Neural crest cell (in vitro differentiated cells): ENCODE measurements around the gene MROH9. TPM values are rescaled to one million over a fixed set of nuclear protein-coding genes. Genes with fewer than 3 reads are reported as not detected.
A peak's percentile ranks its signal among the peaks of the same experiment; 100 is the strongest.
"Not testable (repeated sequence)": the region's sequence is repeated elsewhere in the genome, so short reads cannot be mapped to it uniquely, and the experiment has no call there.

Source experiments
- DNase-seq: peaks from one replicate; pipeline ENCODE4 v3.0.0; 2021; ENCODE audit warnings: low read depth, mixed read lengths, low spot score
- H3K27ac Mint-ChIP-seq: one replicate; pipeline ENCODE4 v1.8.0; 2021; ENCODE audit warnings: mild to moderate bottlenecking, mixed read lengths; ENCODE audit not compliant: unreplicated experiment
- H3K27me3 Mint-ChIP-seq: 2 replicates; pipeline ENCODE4 v1.8.0; 2021; ENCODE audit warnings: low read depth, mild to moderate bottlenecking, mixed read lengths
- H3K36me3 Mint-ChIP-seq: 2 replicates; pipeline ENCODE4 v1.8.0; 2021; ENCODE audit warnings: low read depth, mild to moderate bottlenecking, mixed read lengths
- H3K4me1 Mint-ChIP-seq: 2 replicates; pipeline ENCODE4 v1.8.0; 2021; ENCODE audit warnings: mixed read lengths
- H3K4me3 Mint-ChIP-seq: one replicate; pipeline ENCODE4 v1.8.0; 2021; ENCODE audit warnings: mild to moderate bottlenecking, mixed read lengths
- H3K9me3 Mint-ChIP-seq: 2 replicates; pipeline ENCODE4 v1.8.0; 2021; ENCODE audit warnings: mixed read lengths
- total RNA-seq: library from RNA; stranded (reverse); gene quantifications from 2 replicates; pipeline ENCODE4 v1.2.1, GENCODE V29; 2021
- TF ChIP-seq, protein P1 (sequence below): fragments of 200-600 bp; sonication (generic); conservative IDR thresholded peaks from 2 replicates; pipeline ENCODE4 v1.5.0; 2021; ENCODE audit warnings: antibody characterized with exemption, mild to moderate bottlenecking

The MROH9 gene
- total RNA-seq, 1 donor from 2014 or later = not detected

DNA sequence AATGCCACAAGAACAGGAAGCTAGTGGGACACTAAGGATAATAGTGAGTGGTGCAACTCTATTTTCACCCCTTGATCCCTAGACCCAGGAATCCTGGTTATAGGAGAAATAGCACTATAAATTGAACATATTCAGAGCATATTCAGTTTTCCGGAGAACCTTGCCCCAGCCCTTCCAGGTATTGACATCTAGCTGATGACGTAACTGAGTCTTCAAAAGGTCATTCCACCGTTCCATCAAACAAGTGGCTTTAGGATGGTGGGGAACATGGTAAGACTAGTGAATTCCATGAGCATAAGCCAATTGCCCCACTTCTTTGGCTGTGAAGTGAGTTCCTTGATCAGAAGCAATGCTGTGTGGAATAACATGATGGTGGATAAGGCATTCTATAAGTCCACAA is 2.9 kb downstream of the MROH9 start:
- TF ChIP-seq, protein P1, sequence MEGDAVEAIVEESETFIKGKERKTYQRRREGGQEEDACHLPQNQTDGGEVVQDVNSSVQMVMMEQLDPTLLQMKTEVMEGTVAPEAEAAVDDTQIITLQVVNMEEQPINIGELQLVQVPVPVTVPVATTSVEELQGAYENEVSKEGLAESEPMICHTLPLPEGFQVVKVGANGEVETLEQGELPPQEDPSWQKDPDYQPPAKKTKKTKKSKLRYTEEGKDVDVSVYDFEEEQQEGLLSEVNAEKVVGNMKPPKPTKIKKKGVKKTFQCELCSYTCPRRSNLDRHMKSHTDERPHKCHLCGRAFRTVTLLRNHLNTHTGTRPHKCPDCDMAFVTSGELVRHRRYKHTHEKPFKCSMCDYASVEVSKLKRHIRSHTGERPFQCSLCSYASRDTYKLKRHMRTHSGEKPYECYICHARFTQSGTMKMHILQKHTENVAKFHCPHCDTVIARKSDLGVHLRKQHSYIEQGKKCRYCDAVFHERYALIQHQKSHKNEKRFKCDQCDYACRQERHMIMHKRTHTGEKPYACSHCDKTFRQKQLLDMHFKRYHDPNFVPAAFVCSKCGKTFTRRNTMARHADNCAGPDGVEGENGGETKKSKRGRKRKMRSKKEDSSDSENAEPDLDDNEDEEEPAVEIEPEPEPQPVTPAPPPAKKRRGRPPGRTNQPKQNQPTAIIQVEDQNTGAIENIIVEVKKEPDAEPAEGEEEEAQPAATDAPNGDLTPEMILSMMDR = no peak
- DNase-seq = no peak
- H3K27me3 Mint-ChIP-seq = peaks cover 8% of the 10 kb centered on the region
- H3K9me3 Mint-ChIP-seq = peaks cover 2% of the 10 kb centered on the region
- no peak overlapping the region for H3K27ac Mint-ChIP-seq
- no peaks in the 10 kb centered on the region for H3K4me1 Mint-ChIP-seq
- H3K36me3 Mint-ChIP-seq = no peaks in the 10 kb centered on the region
- no peak overlapping the region for H3K4me3 Mint-ChIP-seq

GRCh38 chr1:170939476-170939875 is 4.1 kb downstream of the MROH9 start:
- no peaks in the 10 kb centered on the region for H3K36me3 Mint-ChIP-seq
- DNase-seq = no peak
- H3K4me1 Mint-ChIP-seq = no peaks in the 10 kb centered on the region
- H3K4me3 Mint-ChIP-seq = no peak overlapping the region
- H3K27ac Mint-ChIP-seq = no peak overlapping the region
- H3K27me3 Mint-ChIP-seq = no peaks in the 10 kb centered on the region
- TF ChIP-seq, protein P1 = no peak
- H3K9me3 Mint-ChIP-seq = peaks cover 2% of the 10 kb centered on the region

DNA sequence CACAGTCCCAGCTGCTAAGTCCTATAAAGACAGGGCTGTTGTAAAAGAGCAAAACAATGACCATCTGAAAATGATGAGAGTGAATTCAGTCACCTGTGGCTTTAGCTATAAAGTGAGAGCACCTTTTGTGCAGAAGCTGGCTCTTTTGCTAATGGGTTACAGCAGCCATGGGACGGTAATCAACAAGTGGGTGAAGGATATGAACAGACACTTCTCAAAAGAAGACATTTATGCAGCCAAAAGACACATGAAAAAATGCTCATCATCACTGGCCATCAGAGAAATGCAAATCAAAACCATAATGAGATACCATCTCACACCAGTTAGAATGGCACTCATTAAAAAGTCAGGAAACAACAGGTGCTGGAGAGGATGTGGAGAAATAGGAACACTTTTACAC is 16.4 kb downstream of the MROH9 start:
- not testable (repeated sequence) for H3K36me3 Mint-ChIP-seq, DNase-seq, H3K4me1 Mint-ChIP-seq, H3K4me3 Mint-ChIP-seq, H3K9me3 Mint-ChIP-seq, H3K27ac Mint-ChIP-seq
- peaks cover 38% of the 10 kb centered on the region for H3K27me3 Mint-ChIP-seq

- TF ChIP-seq, protein P1 = no peak
- DNase-seq = no peak
These were observed 24.1 kb downstream of the MROH9 start for GRCh38 chr1:170959385-170959784.

DNA sequence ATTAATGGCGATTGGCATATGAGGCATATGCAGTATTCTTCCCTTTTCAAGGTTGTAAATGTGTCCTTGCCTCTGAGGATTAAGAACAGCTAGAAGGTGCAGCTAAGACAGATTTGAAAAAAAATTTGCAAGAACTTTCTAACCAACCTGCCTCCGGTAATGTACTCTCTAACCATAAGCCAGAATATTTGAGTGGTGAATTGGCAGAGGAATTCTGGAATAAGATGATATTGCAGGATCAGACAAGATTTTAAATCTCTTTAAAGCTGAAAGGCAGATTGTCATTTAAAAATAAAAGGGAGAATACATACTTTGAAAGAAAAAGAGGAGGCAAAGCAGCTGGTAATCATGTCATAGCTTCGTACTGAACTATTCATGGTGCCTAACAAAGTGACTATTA is 29.2 kb downstream of the MROH9 start:
- no peak for DNase-seq
- Mint-ChIP-seq H3K27ac (no peak overlapping the region), H3K4me1 (no peaks in the 10 kb centered on the region), H3K27me3 (peaks cover 2% of the 10 kb centered on the region), H3K4me3 (no peak overlapping the region), H3K9me3 (no peaks in the 10 kb centered on the region), H3K36me3 (no peaks in the 10 kb centered on the region)
- TF ChIP-seq, protein P1 = no peak

More at GRCh38 chr1:170959385-170959784, 24.1 kb downstream of the MROH9 start:
- H3K27ac Mint-ChIP-seq = no peak overlapping the region
- H3K4me3 Mint-ChIP-seq = no peak overlapping the region
- peaks cover 3% of the 10 kb centered on the region for H3K9me3 Mint-ChIP-seq
- peaks cover 11% of the 10 kb centered on the region for H3K27me3 Mint-ChIP-seq
- no peaks in the 10 kb centered on the region for H3K4me1 Mint-ChIP-seq
- H3K36me3 Mint-ChIP-seq = no peaks in the 10 kb centered on the region

GRCh38 chr1:170967042-170967910 is 31.9 kb downstream of the MROH9 start:
- no peak for DNase-seq
- H3K36me3 Mint-ChIP-seq = no peaks in the 10 kb centered on the region
- H3K4me3 Mint-ChIP-seq = no peak overlapping the region
- no peaks in the 10 kb centered on the region for H3K9me3 Mint-ChIP-seq
- no peaks in the 10 kb centered on the region for H3K4me1 Mint-ChIP-seq
- TF ChIP-seq, protein P1 = peak; percentile 75
- H3K27ac Mint-ChIP-seq = no peak overlapping the region
- H3K27me3 Mint-ChIP-seq = peaks cover 2% of the 10 kb centered on the region
